Measurements from ENCODE around the gene LSAMP. TPM values are rescaled to one million over a fixed set of nuclear protein-coding genes. Genes with fewer than 3 reads are reported as not detected.

The LSAMP gene
- total and polyA plus RNA-seq, 2 of the 4 experiments (the other 2 are of a cell fraction): 7.9 to 8.0 TPM

- Histone ChIP-seq H3K14ac (replicated peaks; ENCODE audit: low read depth, low read length) (no peak overlapping the region; the same call in 1 of the 2 replicates), H3K27ac (ENCODE audit: insufficient read depth, low read length) (no peak overlapping the region; the same call in 1 of the 2 replicates), H2BK5ac (ENCODE audit: low read depth, low read length, poor library complexity, severe bottlenecking) (peak overlapping the region; percentile 24), H3K9me1 (ENCODE audit: insufficient read depth, low read length) (peaks cover 3% of the 10 kb centered on the region; the same call in 1 of the 2 replicates), H4K8ac (ENCODE audit: low read depth in 2 of 2, low read length in 2 of 2) (peak overlapping the region; percentile 14 to 39; a peak in 2 of 4 replicates), H3K9ac (ENCODE audit: low read depth, low read length) (no peak overlapping the region), H3K4me2 (ENCODE audit: low read depth, low read length) (no peak overlapping the region), H3K36me3 (ENCODE audit: control insufficient read depth, insufficient read depth, low read length) (no peaks in the 10 kb centered on the region), H2AK5ac (ENCODE audit: low read depth, low read length) (peak overlapping the region; percentile 50), H3K4ac (ENCODE audit: low read depth, low read length) (peak overlapping the region; percentile 71), H4K20me1 (ENCODE audit: insufficient read depth, low read length) (no peaks in the 10 kb centered on the region), H3K9me3 (ENCODE audit: control insufficient read depth, insufficient read depth, low read length) (no peaks in the 10 kb centered on the region; the same call in 1 of the 2 replicates), H3K56ac (ENCODE audit: extremely low read depth, insufficient read depth, low read length) (0 out of 2 replicates have a peak overlapping the region, but pooled peaks have one; percentile 0), H2AK9ac (replicated peaks; ENCODE audit: low read depth, low read length, poor library complexity) (no peak overlapping the region), H2BK120ac (ENCODE audit: low read depth, low read length) (peak overlapping the region; percentile 77), H3K4me1 (ENCODE audit: control insufficient read depth, insufficient read depth, low read length) (peaks cover 15% of the 10 kb centered on the region), H4K5ac (ENCODE audit: low read depth, low read length) (peak overlapping the region; percentile 45; the same call in 1 of the 2 replicates), H3K18ac (ENCODE audit: low read depth, low read length) (peak overlapping the region; percentile 93; the same call in 1 of the 2 replicates), H3K79me1 (ENCODE audit: low read depth in 1 of 2, low read length in 2 of 2) (no peaks in the 10 kb centered on the region), H3K4me3 (ENCODE audit: insufficient read depth, low read depth, low read length) (no peak overlapping the region), H3K27me3 (ENCODE audit: control insufficient read depth, insufficient read depth, low read length) (no peaks in the 10 kb centered on the region), H4K91ac (ENCODE audit: insufficient read depth, low read depth, low read length) (peak overlapping the region; percentile 79), H2BK20ac (ENCODE audit: low read depth, low read length) (peak overlapping the region; percentile 45), H3K23ac (ENCODE audit: low read depth, low read length) (no peak overlapping the region), H2AFZ (replicated peaks; ENCODE audit: low read length, poor library complexity) (peak overlapping the region; percentile 65), H2BK15ac (ENCODE audit: low read depth, low read length) (peak overlapping the region; percentile 18; the same call in 2 of the 3 replicates)
- CTCF ChIA-PET: no interaction called here
- ATAC-seq (ENCODE audit: low read depth) (no peak), DNase-seq (peak; percentile 52)
- no TSS peak for BruUV-seq (replicated peaks)
- intact Hi-C loops (cut with micrococcal nuclease): no loop called here
- dilution Hi-C loops (cut with HindIII; ENCODE audit: low sequenced_read_pairs, unreplicated experiment): no loop called here
- whole genome bisulfite sequencing, 2 experiments (ENCODE audit: extremely low coverage in 2 of 2, insufficient read length in 1 of 2): 40% methylated on average over 1 of the region's 6 CpGs; no CpG with 5 or more reads in 1 of the 2 experiments
- POLR2A ChIA-PET (ENCODE audit: unreplicated experiment): no interaction called here
- TF ChIP-seq CEBPB (IDR thresholded peaks at IDR 0.05; ENCODE audit: low read depth, low read length) (no peak), MXI1 (IDR thresholded peaks at IDR 0.05; ENCODE audit: borderline replicate concordance, low read depth, low read length) (no peak), NFE2L2 (IDR thresholded peaks at IDR 0.05; ENCODE audit: low read depth, low read length) (no peak), RFX5 (IDR thresholded peaks at IDR 0.05; ENCODE audit: low read depth, low read length) (no peak), FOS (IDR thresholded peaks at IDR 0.05; ENCODE audit: low read depth, low read length) (no peak), CTCF (conservative IDR thresholded peaks at IDR 0.05; ENCODE audit: low read depth, low read length) (no peak), BHLHE40 (IDR thresholded peaks at IDR 0.05; ENCODE audit: low read depth, low read length) (no peak), MAFK (IDR thresholded peaks at IDR 0.05; ENCODE audit: low read depth, low read length) (no peak), ELK1 (IDR thresholded peaks at IDR 0.05; ENCODE audit: borderline replicate concordance, low read depth, low read length) (no peak), RAD21 (IDR thresholded peaks at IDR 0.05; ENCODE audit: low read length) (no peak), POLR2A (IDR thresholded peaks at IDR 0.05; ENCODE audit: low read depth, low read length) (no peak), CHD1 (IDR thresholded peaks at IDR 0.05; ENCODE audit: low read depth, low read length) (no peak)
- in situ Hi-C loops (cut with MboI; ENCODE audit: low sequenced_read_pairs): no loop called here
Measured at GRCh38 chr3:115792206-115792955, 652.9 kb downstream of the LSAMP start.
